Measurements from ENCODE around the gene MYCBP2. TPM values are rescaled to one million over a fixed set of nuclear protein-coding genes. Genes with fewer than 3 reads are reported as not detected.

Gene MYCBP2
- total RNA-seq, 1 donor from 2014 or later, result 233 TPM

DNA sequence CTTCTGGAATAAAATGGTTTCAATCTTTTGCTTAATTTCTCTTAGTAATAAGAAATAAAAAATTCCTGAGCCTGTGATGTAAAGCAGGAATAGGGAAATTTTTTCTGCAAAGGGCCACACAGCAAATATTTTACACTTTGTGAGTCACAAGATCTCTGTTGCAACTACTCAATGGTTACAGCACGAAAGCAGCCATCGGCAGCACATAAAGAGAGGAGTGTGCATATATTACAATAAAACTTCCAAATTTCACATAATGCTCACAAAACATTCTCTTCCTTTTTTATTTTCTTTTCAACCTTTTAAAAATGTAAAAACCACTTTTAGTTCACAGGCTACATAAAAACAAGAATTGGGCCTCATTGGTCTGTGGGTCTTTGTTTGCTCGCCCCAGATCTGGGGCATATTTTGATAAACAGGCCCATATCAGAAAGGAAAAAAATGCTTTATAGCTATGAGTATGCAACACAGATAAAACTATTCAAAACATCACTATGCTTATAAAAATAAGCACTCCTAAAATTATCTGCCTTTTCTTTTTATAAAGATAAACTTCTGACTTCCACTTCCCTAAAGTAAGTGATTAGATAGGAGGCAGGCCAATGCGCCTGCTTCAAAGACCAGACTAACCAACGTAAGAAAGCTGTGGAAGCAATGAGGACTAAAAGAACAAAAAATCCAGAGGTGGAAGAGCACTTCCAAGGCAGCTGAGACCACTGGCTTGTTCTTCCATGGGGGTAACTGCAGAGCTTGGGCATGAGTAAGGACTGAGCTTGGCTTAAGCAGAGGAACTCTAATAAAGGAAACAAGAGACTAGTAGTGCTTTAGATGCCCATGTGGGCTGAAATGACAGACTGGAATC lies 26.5 kb downstream of the MYCBP2 start:
- Mint-ChIP-seq H3K27ac (ENCODE audit: unreplicated experiment) (no peak overlapping the region), H3K4me1 (ENCODE audit: low read depth, unreplicated experiment) (peaks cover 3% of the 10 kb centered on the region), H3K9me3 (ENCODE audit: unreplicated experiment) (no peaks in the 10 kb centered on the region), H3K4me3 (ENCODE audit: unreplicated experiment) (no peak overlapping the region), H3K36me3 (ENCODE audit: unreplicated experiment) (peaks cover 4% of the 10 kb centered on the region), H3K27me3 (ENCODE audit: unreplicated experiment) (peaks cover 2% of the 10 kb centered on the region)
- no peak for DNase-seq
- TF ChIP-seq, protein P1, sequence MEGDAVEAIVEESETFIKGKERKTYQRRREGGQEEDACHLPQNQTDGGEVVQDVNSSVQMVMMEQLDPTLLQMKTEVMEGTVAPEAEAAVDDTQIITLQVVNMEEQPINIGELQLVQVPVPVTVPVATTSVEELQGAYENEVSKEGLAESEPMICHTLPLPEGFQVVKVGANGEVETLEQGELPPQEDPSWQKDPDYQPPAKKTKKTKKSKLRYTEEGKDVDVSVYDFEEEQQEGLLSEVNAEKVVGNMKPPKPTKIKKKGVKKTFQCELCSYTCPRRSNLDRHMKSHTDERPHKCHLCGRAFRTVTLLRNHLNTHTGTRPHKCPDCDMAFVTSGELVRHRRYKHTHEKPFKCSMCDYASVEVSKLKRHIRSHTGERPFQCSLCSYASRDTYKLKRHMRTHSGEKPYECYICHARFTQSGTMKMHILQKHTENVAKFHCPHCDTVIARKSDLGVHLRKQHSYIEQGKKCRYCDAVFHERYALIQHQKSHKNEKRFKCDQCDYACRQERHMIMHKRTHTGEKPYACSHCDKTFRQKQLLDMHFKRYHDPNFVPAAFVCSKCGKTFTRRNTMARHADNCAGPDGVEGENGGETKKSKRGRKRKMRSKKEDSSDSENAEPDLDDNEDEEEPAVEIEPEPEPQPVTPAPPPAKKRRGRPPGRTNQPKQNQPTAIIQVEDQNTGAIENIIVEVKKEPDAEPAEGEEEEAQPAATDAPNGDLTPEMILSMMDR (IDR thresholded peaks at IDR 0.05; ENCODE audit: partially characterized antibody, unreplicated experiment), result no peak

DNA sequence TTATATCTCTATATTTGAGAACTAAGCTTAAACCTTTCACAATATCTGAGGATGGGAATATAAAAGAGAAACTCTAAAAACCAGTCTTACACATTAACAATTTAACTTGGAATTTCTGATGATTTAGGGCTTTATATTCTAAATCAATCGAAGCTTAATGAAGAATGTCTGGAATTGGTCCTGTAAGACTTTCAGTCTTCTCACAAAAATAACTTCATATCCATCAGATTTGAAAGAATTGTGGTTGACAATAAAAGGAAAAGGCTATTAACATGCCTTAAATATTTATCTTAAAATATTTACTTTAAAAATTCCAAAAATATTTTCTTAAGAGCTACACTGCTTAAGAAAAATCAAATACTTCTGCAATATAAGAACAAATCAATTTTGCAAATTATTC lies 27.3 kb downstream of the MYCBP2 start:
- TF ChIP-seq, protein P1 (IDR thresholded peaks at IDR 0.05; ENCODE audit: partially characterized antibody, unreplicated experiment), result no peak

DNA sequence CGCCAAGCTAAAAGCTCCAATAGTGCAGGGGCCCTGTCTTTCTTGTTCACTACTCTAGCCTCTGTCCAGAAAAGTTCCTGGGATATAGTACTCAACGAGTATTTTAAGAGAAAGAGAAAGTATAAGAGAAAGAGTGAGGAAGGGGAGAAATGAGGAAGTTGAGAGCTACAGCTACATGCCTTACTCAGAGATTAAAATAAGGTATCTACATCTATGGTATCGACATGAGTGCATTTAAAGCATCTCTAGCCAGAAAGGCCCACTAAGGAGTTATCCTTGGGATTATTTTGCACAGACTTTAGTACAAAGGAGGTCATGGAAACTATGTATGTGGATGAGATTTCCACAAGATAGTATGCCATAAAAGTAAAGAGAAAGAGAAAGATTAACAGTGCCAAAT lies 28.5 kb downstream of the MYCBP2 start:
- Mint-ChIP-seq H3K27ac (ENCODE audit: unreplicated experiment) (no peak overlapping the region), H3K27me3 (ENCODE audit: unreplicated experiment) (peaks cover 2% of the 10 kb centered on the region), H3K4me1 (ENCODE audit: low read depth, unreplicated experiment) (peaks cover 3% of the 10 kb centered on the region), H3K4me3 (ENCODE audit: unreplicated experiment) (no peak overlapping the region), H3K36me3 (ENCODE audit: unreplicated experiment) (no peaks in the 10 kb centered on the region), H3K9me3 (ENCODE audit: unreplicated experiment) (no peaks in the 10 kb centered on the region)
- TF ChIP-seq, protein P1 (IDR thresholded peaks at IDR 0.05; ENCODE audit: partially characterized antibody, unreplicated experiment), result no peak
- no peak for DNase-seq

More for the DNA sequence above, 27.3 kb downstream of the MYCBP2 start:
- Mint-ChIP-seq H3K27ac (ENCODE audit: unreplicated experiment) (no peak overlapping the region), H3K4me3 (ENCODE audit: unreplicated experiment) (no peak overlapping the region), H3K4me1 (ENCODE audit: low read depth, unreplicated experiment) (peaks cover 3% of the 10 kb centered on the region), H3K27me3 (ENCODE audit: unreplicated experiment) (peaks cover 2% of the 10 kb centered on the region), H3K9me3 (ENCODE audit: unreplicated experiment) (no peaks in the 10 kb centered on the region), H3K36me3 (ENCODE audit: unreplicated experiment) (peaks cover 4% of the 10 kb centered on the region)
- no peak for DNase-seq

DNA sequence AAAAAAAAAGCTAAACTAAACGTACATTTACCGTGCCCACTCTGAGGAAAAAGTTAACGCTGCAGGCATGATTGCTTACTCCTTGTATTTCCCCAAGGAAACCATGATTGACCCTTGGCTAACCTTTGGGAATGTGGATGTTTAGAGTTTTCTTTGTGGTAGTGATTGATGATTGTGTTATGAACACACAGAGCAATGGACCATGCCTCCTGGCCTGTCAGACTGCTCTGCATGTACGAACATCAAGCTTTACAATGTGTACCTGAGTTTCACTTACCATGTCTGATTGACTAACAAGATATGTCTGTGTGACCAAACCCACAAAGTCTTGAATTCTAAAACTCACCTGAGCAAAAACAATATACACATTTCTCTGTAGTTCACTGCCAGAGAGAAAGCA lies 35.1 kb downstream of the MYCBP2 start:
- TF ChIP-seq, protein P1 (IDR thresholded peaks at IDR 0.05; ENCODE audit: partially characterized antibody, unreplicated experiment), result no peak
- Mint-ChIP-seq H3K36me3 (ENCODE audit: unreplicated experiment) (peaks cover 15% of the 10 kb centered on the region), H3K9me3 (ENCODE audit: unreplicated experiment) (peaks cover 2% of the 10 kb centered on the region), H3K27ac (ENCODE audit: unreplicated experiment) (no peak overlapping the region), H3K27me3 (ENCODE audit: unreplicated experiment) (peaks cover 2% of the 10 kb centered on the region), H3K4me3 (ENCODE audit: unreplicated experiment) (no peak overlapping the region), H3K4me1 (ENCODE audit: low read depth, unreplicated experiment) (no peaks in the 10 kb centered on the region)
- no peak for DNase-seq

DNA sequence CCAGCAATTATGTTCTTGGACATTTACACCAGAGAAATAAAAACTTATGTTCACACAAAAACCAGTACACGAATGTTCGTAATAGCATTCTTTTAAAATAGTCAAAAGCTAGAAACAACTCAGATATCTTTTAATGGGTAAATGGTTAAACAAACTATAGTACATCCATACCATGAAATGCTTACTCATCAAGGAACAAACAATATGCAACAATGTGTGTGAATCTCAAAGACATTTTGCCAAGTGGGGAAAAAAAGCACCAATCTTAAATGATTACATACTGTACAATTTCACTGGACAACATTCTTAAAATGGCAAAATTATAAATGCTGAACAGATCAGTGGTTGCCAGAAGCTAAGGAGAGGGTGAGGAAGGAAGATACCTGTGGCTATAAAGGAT lies 36.6 kb downstream of the MYCBP2 start:
- no peak overlapping the region for H3K4me3 Mint-ChIP-seq (ENCODE audit: unreplicated experiment)
- no peak overlapping the region for H3K27ac Mint-ChIP-seq (ENCODE audit: unreplicated experiment)

More for the DNA sequence above, 36.6 kb downstream of the MYCBP2 start:
- TF ChIP-seq, protein P1 (IDR thresholded peaks at IDR 0.05; ENCODE audit: partially characterized antibody, unreplicated experiment), result no peak
- DNase-seq, result no peak
- peaks cover 15% of the 10 kb centered on the region for H3K36me3 Mint-ChIP-seq (ENCODE audit: unreplicated experiment)
- peaks cover 2% of the 10 kb centered on the region for H3K27me3 Mint-ChIP-seq (ENCODE audit: unreplicated experiment)
- no peaks in the 10 kb centered on the region for H3K4me1 Mint-ChIP-seq (ENCODE audit: low read depth, unreplicated experiment)
- peaks cover 2% of the 10 kb centered on the region for H3K9me3 Mint-ChIP-seq (ENCODE audit: unreplicated experiment)
